Neural progenitor cell (in vitro differentiated cells): ENCODE measurements around the gene PCGF3. TPM values are rescaled to one million over a fixed set of nuclear protein-coding genes. Genes with fewer than 3 reads are reported as not detected.
A peak's percentile ranks its signal among the peaks of the same experiment; 100 is the strongest.
"Not testable (repeated sequence)": the region's sequence is repeated elsewhere in the genome, so short reads cannot be mapped to it uniquely, and the experiment has no call there.

Experiments
- DNase-seq: peaks from one replicate; pipeline ENCODE4 v3.0.0-alpha.2; 2016; ENCODE audit warnings: low spot score
- H2AFZ ChIP-seq: fragments of 200-600 bp; sonication (generic); replicated peaks from 2 replicates; pipeline ENCODE4 v1.6.1; 2016; ENCODE audit warnings: antibody characterized with exemption
- H3F3A ChIP-seq: fragments of 200-600 bp; sonication (generic); 2 replicates; pipeline ENCODE4 v1.6.1; 2016; ENCODE audit warnings: antibody characterized with exemption, low read depth
- H3K27ac ChIP-seq: fragments of 200-600 bp; sonication (generic); 2 replicates; pipeline ENCODE4 v1.5.1; 2016; ENCODE audit warnings: mild to moderate bottlenecking
- H3K27me3 ChIP-seq: fragments of 200-600 bp; sonication (generic); 2 replicates; pipeline ENCODE4 v1.6.1; 2016; ENCODE audit warnings: mild to moderate bottlenecking, moderate library complexity
- H3K36me3 ChIP-seq: fragments of 200-600 bp; sonication (generic); 2 replicates; pipeline ENCODE4 v1.5.1; 2016
- H3K4me1 ChIP-seq: fragments of 200-600 bp; sonication (generic); 2 replicates; pipeline ENCODE4 v1.6.1; 2016; ENCODE audit warnings: mixed run types
- H3K4me2 ChIP-seq: fragments of 200-600 bp; sonication (generic); 2 replicates; pipeline ENCODE4 v1.6.1; 2016
- H3K4me3 ChIP-seq: fragments of 200-600 bp; sonication (generic); 2 replicates; pipeline ENCODE4 v1.5.1; 2016
- H3K79me2 ChIP-seq: fragments of 200-600 bp; sonication (generic); 2 replicates; pipeline ENCODE4 v1.6.1; 2016; ENCODE audit warnings: low read depth
- H3K9ac ChIP-seq: fragments of 200-600 bp; sonication (generic); 2 replicates; pipeline ENCODE4 v1.6.1; 2016
- H3K9me3 ChIP-seq: fragments of 200-600 bp; sonication (generic); 2 replicates; pipeline ENCODE4 v1.5.1; 2016; ENCODE audit warnings: low read depth
- H4K20me1 ChIP-seq: fragments of 200-600 bp; sonication (generic); 2 replicates; pipeline ENCODE4 v1.6.1; 2016; ENCODE audit warnings: low read depth
- H3K27ac Mint-ChIP-seq: 3 replicates; pipeline ENCODE4 v1.8.0; 2021; ENCODE audit warnings: mixed read lengths
- H3K27me3 Mint-ChIP-seq: 2 replicates; pipeline ENCODE4 v1.8.0; 2022; ENCODE audit warnings: low read depth, mild to moderate bottlenecking, inconsistent platforms, moderate library complexity, mixed read lengths; ENCODE audit not compliant: insufficient read depth
- H3K36me3 Mint-ChIP-seq: 3 replicates; pipeline ENCODE4 v1.8.0; 2021; ENCODE audit warnings: mixed read lengths
- H3K4me1 Mint-ChIP-seq: 3 replicates; pipeline ENCODE4 v1.8.0; 2021; ENCODE audit warnings: mixed read lengths
- H3K4me3 Mint-ChIP-seq: 3 replicates; pipeline ENCODE4 v1.8.0; 2021; ENCODE audit warnings: mild to moderate bottlenecking, moderate library complexity, mixed read lengths
- H3K9me3 Mint-ChIP-seq: 3 replicates; pipeline ENCODE4 v1.8.0; 2020; ENCODE audit warnings: mixed read lengths
- EZH2 ChIP-seq: fragments of 200-600 bp; sonication (generic); IDR thresholded peaks from 2 replicates; pipeline ENCODE4 v1.6.1; 2017; ENCODE audit warnings: antibody characterized with exemption, mild to moderate bottlenecking, moderate library complexity
- EZH2phosphoT487 ChIP-seq: fragments of 200-600 bp; sonication (generic); IDR thresholded peaks from 2 replicates; pipeline ENCODE4 v1.6.1; 2017; ENCODE audit warnings: antibody characterized with exemption
- total RNA-seq: library from RNA; depleted of rRNA; stranded (reverse); fragments of >200 nt; gene quantifications from 2 replicates; pipeline ENCODE4 v1.2.3, GENCODE V29; 2015; ENCODE audit warnings: low replicate concordance
- TF ChIP-seq, protein P1 (sequence below): fragments of 200-600 bp; sonication (generic); IDR thresholded peaks from 2 replicates; pipeline ENCODE4 v1.5.1; 2017; ENCODE audit warnings: antibody characterized with exemption, mild to moderate bottlenecking

PCGF3 gene
- total RNA-seq, 1 donor from 2014 or later, result 44.7 TPM

DNA sequence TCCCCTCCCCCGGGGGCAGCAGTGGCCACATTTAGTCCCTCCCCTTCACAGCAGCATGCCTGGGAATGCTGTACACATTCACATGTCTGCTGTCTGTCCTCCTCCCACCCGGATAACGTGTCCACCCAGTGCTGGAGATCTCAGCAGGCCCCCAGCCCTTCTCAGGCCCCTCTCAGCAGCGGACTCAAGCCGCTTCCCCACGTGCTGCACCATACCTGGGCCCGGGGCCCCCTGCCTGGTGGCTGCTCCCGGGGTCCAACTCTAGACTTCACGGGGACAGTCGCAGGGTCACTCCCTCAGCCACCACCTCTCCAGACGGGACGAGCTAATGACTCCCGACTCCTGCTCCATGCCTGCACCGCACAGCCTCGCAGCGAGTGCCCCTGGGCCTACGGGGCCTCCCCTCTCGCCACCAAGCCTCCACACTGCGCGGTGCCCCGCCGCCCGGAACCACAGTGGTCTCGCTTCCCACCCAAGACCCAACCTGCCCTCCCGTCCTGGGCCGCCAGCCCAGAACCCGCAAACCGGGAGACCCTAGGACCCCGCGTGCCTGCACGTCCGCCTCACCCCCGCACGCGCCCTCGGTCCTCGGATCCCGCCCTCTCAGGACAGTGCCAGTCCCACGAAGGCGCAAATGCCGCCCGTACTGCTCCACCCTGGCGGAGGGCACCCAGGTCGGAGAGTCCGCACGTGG is 1.3 kb upstream of the PCGF3 start:
- Histone ChIP-seq H3K4me2 (no peak overlapping the region), H2AFZ (no peak overlapping the region), H3K9ac (no peak overlapping the region), H3K27ac (no peak overlapping the region), H3K4me3 (no peak overlapping the region), H3K9me3 (no peaks in the 10 kb centered on the region), H3K27me3 (peaks cover 15% of the 10 kb centered on the region), H3K36me3 (no peaks in the 10 kb centered on the region), H3K4me1 (peaks cover 9% of the 10 kb centered on the region), H3F3A (peaks cover 2% of the 10 kb centered on the region), H4K20me1 (peaks cover 27% of the 10 kb centered on the region), H3K79me2 (peaks cover 36% of the 10 kb centered on the region)
- Mint-ChIP-seq H3K27ac (no peak overlapping the region), H3K9me3 (peaks cover 7% of the 10 kb centered on the region), H3K27me3 (peaks cover 12% of the 10 kb centered on the region), H3K36me3 (peaks cover 8% of the 10 kb centered on the region), H3K4me3 (peak overlapping the region; percentile 41), H3K4me1 (peaks cover 3% of the 10 kb centered on the region)
- DNase-seq, result no peak
- TF ChIP-seq EZH2phosphoT487 (no peak), EZH2 (no peak)
- TF ChIP-seq, protein P1, sequence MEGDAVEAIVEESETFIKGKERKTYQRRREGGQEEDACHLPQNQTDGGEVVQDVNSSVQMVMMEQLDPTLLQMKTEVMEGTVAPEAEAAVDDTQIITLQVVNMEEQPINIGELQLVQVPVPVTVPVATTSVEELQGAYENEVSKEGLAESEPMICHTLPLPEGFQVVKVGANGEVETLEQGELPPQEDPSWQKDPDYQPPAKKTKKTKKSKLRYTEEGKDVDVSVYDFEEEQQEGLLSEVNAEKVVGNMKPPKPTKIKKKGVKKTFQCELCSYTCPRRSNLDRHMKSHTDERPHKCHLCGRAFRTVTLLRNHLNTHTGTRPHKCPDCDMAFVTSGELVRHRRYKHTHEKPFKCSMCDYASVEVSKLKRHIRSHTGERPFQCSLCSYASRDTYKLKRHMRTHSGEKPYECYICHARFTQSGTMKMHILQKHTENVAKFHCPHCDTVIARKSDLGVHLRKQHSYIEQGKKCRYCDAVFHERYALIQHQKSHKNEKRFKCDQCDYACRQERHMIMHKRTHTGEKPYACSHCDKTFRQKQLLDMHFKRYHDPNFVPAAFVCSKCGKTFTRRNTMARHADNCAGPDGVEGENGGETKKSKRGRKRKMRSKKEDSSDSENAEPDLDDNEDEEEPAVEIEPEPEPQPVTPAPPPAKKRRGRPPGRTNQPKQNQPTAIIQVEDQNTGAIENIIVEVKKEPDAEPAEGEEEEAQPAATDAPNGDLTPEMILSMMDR, result no peak

DNA sequence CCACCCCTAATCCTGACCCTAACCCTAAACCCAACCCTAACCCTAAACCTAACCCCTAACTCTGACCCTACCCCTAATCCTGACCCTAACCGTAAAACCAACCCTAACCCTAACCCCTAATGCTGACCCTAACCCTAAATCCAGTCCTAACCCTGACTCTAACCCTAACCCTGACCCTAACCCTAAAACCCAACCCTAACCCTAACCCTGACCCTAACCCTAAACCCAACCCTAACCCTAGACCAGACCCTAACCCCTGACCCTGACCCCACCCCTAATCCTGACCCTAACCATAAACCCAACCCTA is 708 bp upstream of the PCGF3 start:
- Histone ChIP-seq H3K27me3 (peaks cover 15% of the 10 kb centered on the region), H2AFZ (no peak overlapping the region), H3K4me3 (peak overlapping the region; percentile 89), H3K36me3 (no peaks in the 10 kb centered on the region), H3K9ac (no peak overlapping the region), H3K4me1 (peaks cover 9% of the 10 kb centered on the region), H3K27ac (no peak overlapping the region), H3K4me2 (peak overlapping the region; percentile 64), H3F3A (peaks cover 4% of the 10 kb centered on the region), H3K9me3 (no peaks in the 10 kb centered on the region), H4K20me1 (peaks cover 33% of the 10 kb centered on the region), H3K79me2 (peaks cover 42% of the 10 kb centered on the region)
- Mint-ChIP-seq H3K4me1 (peaks cover 7% of the 10 kb centered on the region), H3K4me3 (peak overlapping the region; percentile 83), H3K36me3 (peaks cover 14% of the 10 kb centered on the region), H3K27me3 (peaks cover 12% of the 10 kb centered on the region), H3K9me3 (peaks cover 12% of the 10 kb centered on the region), H3K27ac (no peak overlapping the region)
- DNase-seq, result no peak
- TF ChIP-seq EZH2 (no peak), EZH2phosphoT487 (no peak)
- TF ChIP-seq, protein P1, result no peak

DNA sequence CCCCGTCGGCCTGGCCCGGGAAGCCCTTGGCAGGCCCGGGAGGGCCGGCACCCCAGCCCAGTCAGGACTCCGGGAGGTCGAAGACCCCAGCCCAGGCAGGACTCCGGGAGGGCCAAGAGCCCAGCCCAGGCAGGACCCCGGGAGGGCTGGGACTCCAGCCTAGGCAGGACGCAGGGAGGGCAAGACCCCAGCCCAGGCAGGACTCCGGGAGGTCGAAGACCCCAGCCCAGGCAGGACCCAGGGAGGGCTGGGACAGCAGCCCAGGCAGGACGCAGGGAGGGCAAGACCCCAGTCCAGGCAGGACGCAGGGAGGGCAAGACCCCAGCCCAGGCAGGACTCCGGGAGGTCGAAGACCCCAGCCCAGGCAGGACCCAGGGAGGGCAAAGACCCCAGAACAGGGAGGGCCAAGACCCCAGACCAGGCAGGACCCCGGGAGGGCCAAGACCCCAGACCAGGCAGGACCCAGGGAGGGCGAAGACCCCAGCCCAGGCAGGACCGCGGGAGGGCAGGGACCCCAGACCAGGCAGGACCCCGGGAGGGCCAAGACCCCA is 526 bp downstream of the PCGF3 start:
- peak overlapping the region; percentile 83 for H2AFZ ChIP-seq

More for the DNA sequence above, 526 bp downstream of the PCGF3 start:
- peak overlapping the region; percentile 43 for H3K4me3 Mint-ChIP-seq
- H3K4me1 ChIP-seq, H3K9me3 ChIP-seq, H3K27ac Mint-ChIP-seq, DNase-seq, H3K27me3 Mint-ChIP-seq, H3K4me1 Mint-ChIP-seq, H3F3A ChIP-seq, H3K36me3 ChIP-seq: not testable (repeated sequence)
- Histone ChIP-seq H3K79me2 (peaks cover 55% of the 10 kb centered on the region), H4K20me1 (peaks cover 45% of the 10 kb centered on the region), H3K27me3 (peaks cover 15% of the 10 kb centered on the region), H3K27ac (peak overlapping the region; percentile 54), H3K4me3 (peak overlapping the region; percentile 89), H3K9ac (peak overlapping the region; percentile 100), H3K4me2 (peak overlapping the region; percentile 79)
- peaks cover 22% of the 10 kb centered on the region for H3K9me3 Mint-ChIP-seq
- H3K36me3 Mint-ChIP-seq, result peaks cover 24% of the 10 kb centered on the region
